Stimulated activated CD4-positive, alpha-beta T cell treated with anti-CD3 and anti-CD28 coated beads, Interleukin-15, amount 100 ng/mL, for 24 hours (primary cell): Measurements from ENCODE around the gene ERCC6L2.

Experiments used
- DNase-seq: peaks from one replicate; pipeline ENCODE4 v3.0.0-alpha.2; 2020

ERCC6L2 gene

DNA sequence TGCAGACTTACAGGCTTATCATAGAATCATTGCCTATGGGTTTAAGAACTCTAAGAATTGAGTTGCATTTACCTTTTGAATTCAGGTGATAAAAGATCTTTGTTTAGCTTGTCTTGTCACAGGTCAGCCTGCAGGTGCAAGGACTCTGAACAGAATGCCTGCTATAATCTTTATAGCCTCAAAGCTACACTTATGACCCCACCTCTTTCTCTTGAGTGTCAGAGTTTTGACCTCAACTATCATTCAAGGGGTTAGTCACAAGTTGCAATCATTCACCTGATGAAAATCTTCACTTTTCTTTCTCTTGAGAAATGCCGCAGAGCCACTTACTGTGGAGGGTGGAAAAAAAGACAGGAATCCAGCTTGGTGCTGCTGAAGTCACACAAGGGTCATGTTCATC, 49.5 kb downstream of the ERCC6L2 start:
- DNase-seq, result no peak

DNA sequence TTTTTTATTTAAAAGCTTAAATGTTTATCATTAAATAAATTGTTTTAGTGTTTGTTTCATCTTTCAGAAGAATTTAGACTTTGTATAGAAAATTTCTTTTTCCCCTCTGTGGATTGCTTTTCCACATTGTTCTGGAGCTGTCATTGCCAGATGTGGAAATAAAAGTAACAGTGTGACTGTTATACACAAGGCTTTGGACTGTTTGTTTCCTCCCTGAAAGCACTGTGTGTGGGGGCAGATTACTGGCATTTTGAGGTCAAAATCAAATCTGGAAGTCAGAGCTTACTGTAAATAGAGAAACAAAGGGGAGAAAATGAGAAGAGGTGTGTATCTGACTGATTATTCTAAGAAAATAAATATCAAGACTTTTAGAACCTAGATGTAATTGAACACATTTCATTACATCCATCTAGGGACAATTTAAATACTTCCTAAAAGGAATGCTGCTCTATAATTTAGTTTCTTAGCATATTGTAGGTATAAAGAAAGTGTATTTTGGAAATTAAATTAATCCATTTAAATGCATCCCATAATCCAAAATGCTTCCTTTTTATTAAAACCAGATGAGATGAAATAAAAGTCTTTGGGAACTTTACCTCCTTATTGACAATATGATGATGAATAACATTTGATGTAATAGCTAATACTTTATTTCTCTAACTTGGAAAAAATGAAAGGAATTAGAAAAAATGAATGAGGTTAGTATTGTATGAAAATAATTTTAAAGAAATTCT, 51.9 kb downstream of the ERCC6L2 start:
- DNase-seq, result no peak

DNA sequence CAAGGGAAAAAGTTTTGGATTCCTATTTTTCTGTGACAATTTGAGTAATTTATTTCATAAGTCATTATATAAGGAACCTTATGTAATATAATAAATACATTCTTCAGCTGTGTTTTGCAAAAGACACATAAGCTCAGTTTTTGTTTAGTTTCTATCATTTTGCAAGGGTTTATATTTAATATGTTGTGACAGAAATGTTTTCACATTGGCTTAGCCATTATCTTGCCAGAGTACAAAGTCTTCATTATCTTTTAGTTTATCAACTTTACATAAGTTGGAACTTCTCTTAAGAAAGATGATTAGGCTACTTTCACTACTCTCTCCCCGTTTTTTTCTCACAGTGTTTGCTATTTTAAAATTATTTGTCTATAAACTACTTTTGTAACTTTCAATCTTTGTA, 54.8 kb downstream of the ERCC6L2 start:
- no peak for DNase-seq

DNA sequence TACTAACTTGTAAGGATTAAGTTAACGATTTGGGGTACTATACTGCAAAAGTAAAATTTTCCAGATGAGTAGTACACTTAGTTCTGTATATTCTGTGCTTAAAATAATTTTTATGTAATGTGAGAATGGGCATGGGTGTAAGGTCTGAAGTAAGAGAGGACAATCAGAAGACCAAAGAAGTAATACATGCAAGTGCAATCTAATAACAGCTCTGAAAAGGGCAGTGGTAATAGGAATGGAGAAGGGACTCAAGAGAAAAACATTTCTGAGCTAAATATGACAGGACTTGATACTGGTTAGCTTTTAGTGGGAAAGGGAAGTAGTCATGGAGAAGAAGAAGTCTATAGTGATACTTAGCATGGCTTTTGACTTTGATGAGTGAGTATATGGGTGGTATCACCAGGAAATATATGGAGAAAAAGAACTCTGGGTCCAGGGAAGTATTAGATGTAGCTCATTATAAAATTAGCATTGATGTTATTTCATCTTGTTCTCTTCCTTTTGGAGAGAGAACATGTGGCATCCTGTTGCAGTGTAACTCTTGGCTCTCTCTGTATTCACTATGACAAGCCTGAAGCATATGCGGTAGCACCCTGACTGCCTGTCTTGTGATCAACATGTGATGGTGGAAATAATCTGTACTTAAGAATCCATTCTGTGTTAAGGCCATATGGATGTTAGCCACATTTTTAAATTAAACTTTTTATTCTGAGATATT, 60.5 kb downstream of the ERCC6L2 start:
- no peak for DNase-seq

GRCh38 chr9:95936579-95937075, 61.1 kb downstream of the ERCC6L2 start:
- no peak for DNase-seq

DNA sequence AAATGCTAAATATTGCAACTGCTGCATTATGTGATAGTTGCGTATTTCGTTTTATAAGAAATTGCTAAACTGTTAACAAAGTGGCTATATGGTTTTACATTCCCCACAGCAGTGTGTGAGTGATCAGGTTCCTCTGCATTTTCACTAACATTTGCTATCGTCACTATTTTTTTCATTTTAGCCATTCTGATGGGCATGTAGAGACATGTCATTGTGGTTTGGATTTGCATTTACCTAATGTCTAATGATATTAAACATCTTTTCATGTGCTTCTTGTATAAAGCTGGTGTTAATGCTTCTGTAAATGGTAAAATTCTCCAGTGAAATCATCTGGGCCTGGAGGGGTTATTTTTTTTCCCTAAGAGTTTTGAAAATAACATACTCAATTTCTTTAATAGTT, 61.6 kb downstream of the ERCC6L2 start:
- no peak for DNase-seq

GRCh38 chr9:95938724-95939123, 63.2 kb downstream of the ERCC6L2 start:
- DNase-seq, result no peak

DNA sequence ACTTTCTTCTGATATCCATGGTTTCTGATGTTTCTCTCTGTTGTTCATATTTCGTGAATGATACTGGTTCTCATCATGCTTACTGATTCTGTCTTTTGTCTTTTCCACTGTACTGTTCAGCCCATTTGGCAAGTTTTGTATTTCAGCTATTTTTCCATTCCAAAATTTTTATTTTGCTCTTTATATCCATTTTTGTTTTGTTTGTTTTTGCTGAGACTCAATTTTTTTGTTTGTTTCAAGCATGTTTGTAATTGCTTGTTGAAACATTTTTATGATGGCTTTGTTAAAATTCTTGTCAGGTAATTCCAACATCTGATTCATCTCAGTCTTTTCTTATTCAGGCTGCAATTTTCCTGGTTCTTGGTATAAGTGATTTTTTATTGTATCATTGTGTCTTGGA, 64.0 kb downstream of the ERCC6L2 start:
- DNase-seq, result no peak

DNA sequence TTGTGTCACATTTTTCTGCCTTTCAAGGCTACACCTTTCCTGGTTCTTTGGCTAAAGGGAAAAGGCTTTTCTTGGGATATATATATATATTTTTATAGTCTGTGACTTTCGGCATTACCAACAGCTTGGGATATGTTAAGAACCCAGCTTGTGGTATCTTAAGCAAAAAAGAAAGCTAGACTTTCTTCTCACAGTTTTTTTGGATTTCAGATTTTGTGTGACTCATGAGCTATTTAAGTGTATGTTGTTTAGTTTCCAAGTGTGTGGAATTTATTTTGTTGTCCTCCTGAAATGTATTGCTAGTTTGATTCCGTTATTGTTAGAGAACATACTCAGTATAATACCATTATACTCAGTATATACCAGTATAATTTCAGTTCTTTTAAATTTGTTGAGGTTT, 64.8 kb downstream of the ERCC6L2 start:
- DNase-seq, result no peak

DNA sequence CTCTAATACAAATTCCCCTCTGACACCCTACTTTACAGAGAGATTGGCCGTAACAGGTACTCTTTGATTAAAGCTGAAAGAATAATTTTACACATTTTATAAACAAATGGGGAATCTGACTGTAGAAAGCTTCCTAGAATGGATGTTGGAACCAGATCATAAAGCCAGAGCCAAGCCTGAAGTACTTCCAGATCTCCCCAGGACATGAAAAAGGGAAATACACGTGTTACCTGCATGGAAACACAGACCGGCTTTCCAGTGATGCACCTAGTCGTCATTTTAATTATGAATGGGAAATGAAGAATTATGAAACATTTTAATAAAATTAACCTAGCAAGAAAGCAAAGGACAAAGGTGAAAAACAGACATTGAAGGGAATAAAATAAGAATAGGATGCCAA, 66.5 kb downstream of the ERCC6L2 start:
- DNase-seq, result no peak

DNA sequence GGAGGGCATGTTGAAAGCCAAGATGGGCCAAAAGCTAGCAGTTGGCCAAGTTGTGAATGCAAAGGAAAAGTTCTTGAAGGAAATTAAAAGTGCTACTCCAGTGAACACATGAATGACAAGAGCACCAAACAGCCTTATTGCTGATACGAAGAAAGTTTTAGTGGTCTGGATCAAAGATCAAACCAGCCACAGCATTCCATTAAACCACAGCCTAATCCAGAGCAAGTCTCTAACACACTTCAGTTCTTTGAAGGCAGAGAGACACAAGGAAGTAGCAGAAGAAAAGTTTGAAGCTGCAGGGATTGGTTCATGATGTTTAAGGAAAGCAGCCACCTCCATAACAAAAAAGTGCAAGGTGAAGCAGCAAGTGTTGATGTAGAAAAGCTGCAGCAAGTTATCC, 71.6 kb downstream of the ERCC6L2 start:
- DNase-seq, result no peak

- no peak for DNase-seq
Measured at GRCh38 chr9:95952471-95952870, 77.0 kb downstream of the ERCC6L2 start.

GRCh38 chr9:95953986-95954385, 78.5 kb downstream of the ERCC6L2 start:
- DNase-seq, result no peak

- DNase-seq, result no peak
Measured at GRCh38 chr9:95954940-95955339, 79.4 kb downstream of the ERCC6L2 start.

DNA sequence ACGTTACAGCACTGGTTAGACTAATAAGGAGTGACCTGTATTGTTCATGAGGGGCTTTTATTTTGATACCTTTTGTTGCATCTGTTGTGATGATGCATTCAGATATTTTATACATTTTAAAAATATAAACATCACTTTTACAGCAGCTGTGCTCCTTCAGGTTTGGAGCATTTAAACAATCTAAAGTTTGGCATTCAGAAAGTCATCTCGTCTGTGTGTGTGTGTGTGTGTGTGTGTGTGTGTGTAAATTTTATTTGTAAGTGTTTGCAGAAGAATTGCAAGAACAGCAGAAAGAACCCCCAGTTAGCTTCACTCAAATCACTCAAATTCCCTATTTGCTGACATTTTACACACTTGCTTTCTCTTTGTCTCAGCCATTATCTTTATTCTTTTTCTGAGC, 87.4 kb downstream of the ERCC6L2 start:
- DNase-seq, result no peak

- no peak for DNase-seq
Measured at GRCh38 chr9:95963659-95964058, 88.2 kb downstream of the ERCC6L2 start.

DNA sequence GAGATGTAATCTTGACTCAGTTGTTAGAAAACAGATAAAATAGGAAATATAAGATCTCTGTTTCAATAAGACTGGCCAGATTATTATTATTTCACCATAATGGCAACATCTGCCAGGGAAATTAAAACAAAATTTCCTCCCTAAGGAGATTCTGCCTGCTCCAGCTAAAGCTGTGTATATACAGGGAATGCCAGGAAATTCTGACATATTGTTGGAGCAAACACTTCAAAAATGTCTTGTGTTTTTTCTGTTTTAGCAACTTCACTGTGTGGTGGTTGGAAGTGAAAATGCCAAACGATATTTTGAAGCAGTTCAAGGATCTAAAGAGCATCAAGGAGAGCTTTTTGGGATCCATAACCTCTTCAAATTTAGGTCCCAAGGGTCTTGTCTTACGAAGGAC, 90.8 kb downstream of the ERCC6L2 start:
- DNase-seq, result no peak

DNA sequence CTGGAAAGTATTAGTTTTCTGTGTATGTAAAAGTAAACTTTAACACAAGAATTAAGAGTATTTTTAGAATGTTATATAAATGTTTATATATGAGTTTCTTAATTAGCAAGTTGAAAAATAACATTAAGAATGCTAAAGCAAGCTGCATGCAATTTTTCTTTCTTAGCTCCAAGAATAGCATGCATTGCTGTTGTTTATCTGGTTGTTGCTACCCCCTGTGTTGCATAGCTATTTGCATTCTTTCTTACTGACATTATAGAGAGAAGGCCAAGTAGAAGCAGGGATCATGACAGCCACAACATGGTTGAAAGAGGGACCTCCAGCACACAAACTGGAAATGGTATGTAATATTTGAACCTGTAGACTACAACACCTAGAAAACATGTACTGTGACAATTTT, 94.8 kb downstream of the ERCC6L2 start:
- no peak for DNase-seq

DNA sequence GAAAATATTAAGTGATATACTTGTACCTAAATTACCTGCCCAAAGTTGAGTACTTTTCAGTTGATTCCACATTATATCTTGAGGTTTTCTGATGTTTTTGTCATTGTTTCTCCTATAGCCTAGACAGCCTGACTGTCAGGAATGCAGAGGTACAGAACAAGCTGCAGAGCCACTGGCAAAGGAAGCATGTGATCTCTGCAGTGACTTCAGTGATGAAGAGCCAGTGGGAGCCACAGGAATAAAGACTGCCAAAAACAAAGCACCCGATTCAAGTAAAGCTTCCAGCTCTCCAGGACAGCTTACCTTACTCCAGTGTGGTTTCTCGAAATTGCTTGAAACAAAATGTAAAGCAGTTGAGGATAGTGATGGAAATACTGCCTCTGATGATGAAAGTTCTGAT, 96.3 kb downstream of the ERCC6L2 start:
- DNase-seq, result no peak

- no peak for DNase-seq
Measured at GRCh38 chr9:95974389-95974788, 98.9 kb downstream of the ERCC6L2 start.

- no peak for DNase-seq
Measured at GRCh38 chr9:95977371-95977770, 101.9 kb downstream of the ERCC6L2 start.

- no peak for DNase-seq
Measured at GRCh38 chr9:95978106-95978505, 102.6 kb downstream of the ERCC6L2 start.

DNA sequence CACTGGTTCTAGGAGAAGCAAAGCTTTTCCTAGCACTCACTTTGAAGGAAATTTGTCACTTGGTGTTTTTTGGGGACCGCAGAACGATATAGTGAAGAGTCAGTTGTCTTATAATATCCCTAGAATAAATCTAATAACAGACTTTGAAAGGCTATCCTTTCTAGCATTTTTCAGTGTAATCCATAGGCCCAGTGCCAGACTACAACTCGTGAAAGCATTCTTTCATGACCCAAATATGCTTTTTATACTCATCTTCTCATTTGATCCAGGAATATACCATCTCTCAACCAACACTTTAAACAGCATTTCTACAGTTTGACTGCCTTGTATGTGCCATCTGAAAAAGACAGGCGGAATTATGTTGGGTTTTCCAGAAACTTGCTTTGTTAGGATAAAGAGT, 104.0 kb downstream of the ERCC6L2 start:
- DNase-seq, result no peak

DNA sequence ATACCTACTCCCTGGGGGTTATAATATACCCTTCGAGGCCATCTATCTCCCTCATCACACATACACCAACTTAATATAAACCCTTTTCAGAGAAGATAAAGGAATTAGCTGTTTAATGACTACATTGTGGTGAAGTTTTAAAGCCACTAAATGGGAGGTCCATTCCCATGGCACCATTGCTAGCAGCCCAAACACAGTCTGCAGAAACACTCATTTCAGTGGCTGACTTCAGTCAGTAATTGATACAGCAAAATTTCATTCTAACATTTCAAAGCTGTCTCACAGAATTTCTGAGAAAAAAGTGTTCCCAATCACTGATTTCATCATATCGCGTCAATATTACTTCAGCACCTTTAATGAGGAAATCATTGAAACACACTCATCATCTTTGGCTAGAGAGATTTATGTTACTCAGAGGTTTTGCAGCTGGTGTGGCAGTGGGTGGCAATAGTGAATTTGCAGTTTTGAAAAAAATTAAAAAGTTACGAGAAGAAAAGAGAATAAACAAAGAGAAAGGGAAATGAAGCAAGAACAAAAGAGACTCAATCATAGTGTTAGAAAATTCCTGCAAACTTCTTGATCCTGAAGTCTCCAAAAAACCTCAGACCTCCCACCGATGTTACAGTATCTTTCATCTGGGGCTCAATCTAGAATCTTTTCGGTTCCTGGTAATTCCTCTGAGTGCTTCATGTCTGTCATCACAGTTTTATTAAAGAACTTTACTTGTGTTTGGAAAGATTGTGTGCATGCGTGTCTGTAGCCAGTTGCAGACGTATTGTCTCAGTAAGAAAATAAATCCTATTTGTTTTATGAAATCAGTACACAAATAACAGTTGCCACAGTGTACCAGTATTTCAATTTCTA, 105.0 kb downstream of the ERCC6L2 start:
- DNase-seq, result no peak
